ENCODE data around the gene ELMO2. TPM values are rescaled to one million over a fixed set of nuclear protein-coding genes. Genes with fewer than 3 reads are reported as not detected.

Gene ELMO2
- total RNA-seq, 1 donor = 48.4 TPM

DNA sequence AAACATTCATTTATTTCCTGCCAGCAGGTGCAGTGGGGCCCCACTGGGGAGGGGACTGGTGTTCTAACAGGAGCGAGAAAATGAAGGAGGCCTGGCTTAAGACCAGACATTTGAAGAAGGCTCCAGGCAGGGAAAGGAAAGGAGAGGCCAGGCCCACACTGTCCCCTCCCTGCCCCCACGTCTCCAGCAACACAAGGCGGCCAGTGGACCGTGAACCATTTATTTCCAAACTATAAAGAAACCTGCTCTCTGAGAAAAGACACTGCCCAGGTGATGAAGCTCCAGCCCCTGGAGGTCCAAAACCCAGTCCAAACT is 56.7 kb downstream of the ELMO2 start:
- TF ChIP-seq CTCF (IDR thresholded peaks at IDR 0.05; ENCODE audit: insufficient read depth, low read depth, low read length) = no peak
- DNase-seq (ENCODE audit: low read depth) = no peak
- H3K4me3 ChIP-seq (ENCODE audit: low read depth, low read length) = no peak overlapping the region

DNA sequence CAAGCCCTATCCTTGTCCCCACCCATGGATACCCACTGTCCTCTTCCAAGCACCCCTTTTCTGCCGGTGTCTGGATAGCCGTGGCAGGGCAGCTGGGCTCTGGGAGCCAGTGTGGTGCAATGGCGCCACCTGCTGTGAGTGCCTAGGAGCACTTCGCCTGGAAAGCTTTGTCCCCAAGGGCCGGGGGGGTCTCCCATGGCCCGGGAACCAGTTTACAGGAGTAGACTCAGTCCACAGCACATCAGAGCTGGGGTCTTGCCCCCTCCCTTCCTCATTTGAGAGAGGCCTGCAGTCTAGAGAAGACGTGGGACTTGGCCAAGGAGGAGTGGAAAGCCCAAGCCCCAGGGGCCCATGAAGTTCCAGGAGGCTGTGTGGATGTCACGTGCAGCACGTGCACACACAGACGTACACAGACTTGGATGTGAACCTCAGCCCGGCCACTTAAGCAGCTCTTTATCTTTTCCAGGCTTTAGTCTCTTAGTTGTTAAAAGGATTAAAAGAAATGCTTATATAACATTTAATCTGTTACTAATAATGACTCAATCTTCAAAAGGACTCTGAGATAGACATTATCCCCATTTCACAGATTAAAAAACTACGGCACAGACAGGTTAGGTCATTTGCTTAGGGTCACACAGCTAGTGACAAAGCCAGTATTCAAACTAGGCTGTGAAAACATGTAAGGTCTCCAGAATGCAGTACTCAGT is 57.2 kb downstream of the ELMO2 start:
- peak; percentile 47 for DNase-seq (ENCODE audit: low read depth)
- TF ChIP-seq CTCF (IDR thresholded peaks at IDR 0.05; ENCODE audit: insufficient read depth, low read depth, low read length) = peak; percentile 79
- no peak overlapping the region for H3K4me3 ChIP-seq (ENCODE audit: low read depth, low read length)

DNA sequence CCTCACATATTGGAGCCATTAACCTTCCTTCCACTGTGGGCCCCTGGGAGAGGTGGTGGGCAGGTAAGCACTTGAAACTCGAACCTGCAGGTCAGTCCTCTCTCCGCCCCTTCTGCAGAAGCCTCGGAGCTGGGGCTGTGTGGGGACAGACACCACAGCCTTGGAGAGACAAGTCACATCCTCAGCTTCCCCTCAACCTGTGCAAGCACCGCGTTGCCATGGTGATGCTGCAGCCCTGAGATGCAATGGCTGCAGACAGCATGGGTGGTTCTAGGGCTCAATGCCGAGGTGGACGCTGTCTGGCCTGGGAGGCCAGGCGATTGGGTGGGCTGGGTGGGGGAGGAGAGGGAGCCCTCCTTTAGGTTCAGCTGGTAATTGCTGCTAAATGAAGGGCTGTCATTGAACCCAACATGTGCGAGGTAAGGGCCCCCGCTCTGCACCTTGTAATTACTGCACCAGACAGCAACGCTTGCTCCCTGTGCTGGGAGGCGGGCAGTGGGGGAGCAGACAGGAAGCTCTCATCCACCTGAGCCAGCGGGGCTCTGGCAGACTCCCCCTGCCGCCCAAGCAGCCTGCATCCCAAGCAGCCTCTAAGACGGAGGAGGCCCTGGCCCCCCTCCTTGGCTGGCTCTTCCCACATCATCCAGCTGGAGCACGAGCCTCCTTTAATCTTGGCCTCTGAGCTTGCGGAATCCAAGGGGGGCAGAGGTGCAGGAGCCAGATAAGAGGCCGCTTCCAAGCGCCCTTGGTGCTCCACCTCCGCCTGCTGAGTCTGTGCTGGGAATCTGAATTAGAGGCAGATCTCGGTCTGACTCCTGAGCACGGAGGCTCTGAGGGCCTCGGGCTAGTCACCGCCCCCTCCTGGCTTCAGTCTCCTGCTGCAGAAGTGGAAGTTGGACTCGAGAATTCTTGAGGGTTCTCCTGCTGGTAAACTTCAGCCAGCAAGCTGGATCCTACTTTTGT is 58.3 kb downstream of the ELMO2 start:
- H3K4me3 ChIP-seq (ENCODE audit: low read depth, low read length) = no peak overlapping the region
- TF ChIP-seq CTCF (IDR thresholded peaks at IDR 0.05; ENCODE audit: insufficient read depth, low read depth, low read length) = peak; percentile 2
- DNase-seq (ENCODE audit: low read depth) = peak; percentile 29

DNA sequence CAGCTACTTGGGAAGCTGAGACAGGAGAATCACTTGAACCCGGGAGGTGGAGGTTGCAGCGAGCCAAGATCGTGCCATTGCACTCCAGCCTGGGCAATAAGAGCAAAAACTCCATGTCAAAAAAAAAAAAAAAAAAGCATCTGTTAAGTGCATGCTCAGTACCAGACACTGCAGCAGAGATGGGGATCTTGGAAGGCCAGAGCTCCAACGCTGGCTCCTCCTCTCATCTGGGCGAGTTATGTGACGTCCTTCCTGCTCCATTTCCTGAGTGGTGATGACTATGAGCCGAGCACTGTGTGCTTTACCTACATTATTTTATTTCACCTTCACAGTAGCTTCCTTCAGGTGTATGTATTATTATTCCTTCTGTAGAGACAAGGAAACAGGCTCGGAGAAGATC is 59.6 kb downstream of the ELMO2 start:
- no peak for TF ChIP-seq CTCF (IDR thresholded peaks at IDR 0.05; ENCODE audit: insufficient read depth, low read depth, low read length)
- no peak for DNase-seq (ENCODE audit: low read depth)
- H3K4me3 ChIP-seq (ENCODE audit: low read depth, low read length) = no peak overlapping the region

DNA sequence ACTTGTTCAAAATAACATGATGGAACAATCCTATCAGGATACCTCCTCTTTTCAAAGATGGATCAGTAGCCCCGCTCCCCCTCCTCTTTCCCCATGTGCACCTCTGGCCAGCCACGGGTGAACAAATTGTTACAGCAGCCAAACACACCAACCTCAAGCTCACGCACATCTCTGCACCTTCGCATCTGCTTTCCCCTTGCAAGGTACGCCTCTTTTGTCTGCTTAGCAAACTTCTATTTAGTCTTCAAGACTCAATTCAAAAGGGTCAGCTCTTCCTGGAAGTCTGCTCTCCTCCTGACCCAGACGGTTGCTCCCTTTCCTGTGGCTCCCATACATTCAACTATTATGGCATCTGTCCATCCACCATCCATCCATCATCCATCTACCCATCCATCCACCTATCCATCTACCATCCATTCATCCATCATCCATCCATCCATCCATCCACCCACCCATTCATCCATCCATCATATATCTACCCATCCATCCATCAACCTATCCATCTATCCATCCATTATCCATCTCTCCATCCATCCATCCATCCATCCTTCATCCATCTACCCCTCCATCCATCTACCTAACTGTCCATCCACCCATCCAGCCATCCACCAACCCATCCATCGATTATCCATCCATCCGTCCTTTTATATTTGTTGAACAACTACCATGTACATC is 61.8 kb downstream of the ELMO2 start:
- no peak for DNase-seq (ENCODE audit: low read depth)
- H3K4me3 ChIP-seq (ENCODE audit: low read depth, low read length) = no peak overlapping the region
- TF ChIP-seq CTCF (IDR thresholded peaks at IDR 0.05; ENCODE audit: insufficient read depth, low read depth, low read length) = no peak

- no peak overlapping the region for H3K4me3 ChIP-seq (ENCODE audit: low read depth, low read length)
- TF ChIP-seq CTCF (IDR thresholded peaks at IDR 0.05; ENCODE audit: insufficient read depth, low read depth, low read length) = no peak
- DNase-seq (ENCODE audit: low read depth) = no peak
Observed at GRCh38 chr20:46343975-46344357, 62.4 kb downstream of the ELMO2 start.
